A673 (cell line): ENCODE data around the gene MYORG. TPM values are rescaled to one million over a fixed set of nuclear protein-coding genes. Genes with fewer than 3 reads are reported as not detected.

Experiments used
- BruUV-seq: library from RNA; stranded (reverse); fragments of 400-500 nt; replicated peaks from 2 replicates; lab custom pipeline; 2021; lab: Mats Ljungman, UMichigan
- CTCF ChIA-PET: fragments of 300-600 bp; sonication (Branson Sonifier 250); formaldehyde crosslinking; loops from one replicate; lab custom pipeline; 2022; ENCODE audit warnings: antibody characterized with exemption; lab: Charles Lee
- POLR2A ChIA-PET: fragments of 300-600 bp; sonication (Branson Sonifier 250); formaldehyde crosslinking; loops from one replicate; lab custom pipeline; 2022; ENCODE audit warnings: antibody characterized with exemption; ENCODE audit not compliant: low non-redundant PET; lab: Charles Lee
- DNase-seq: peaks from one replicate; pipeline ENCODE4 v3.0.0-alpha.2; 2015; ENCODE audit warnings: low spot score
- H3K27ac ChIP-seq: fragments of 200-600 bp; sonication (generic); 2 replicates; pipeline ENCODE4 v1.5.1; 2016; ENCODE audit warnings: mixed run types, low read depth, mild to moderate bottlenecking, mixed read lengths, antibody characterized with exemption, low read length; ENCODE audit not compliant: poor library complexity, severe bottlenecking
- H3K27me3 ChIP-seq: fragments of 200-600 bp; sonication (generic); replicated peaks from 2 replicates; pipeline ENCODE4 v1.6.1; 2017; ENCODE audit warnings: mixed run types, low read depth, mild to moderate bottlenecking, mixed read lengths, antibody characterized with exemption, low read length; ENCODE audit not compliant: insufficient read depth, poor library complexity
- H3K36me3 ChIP-seq: fragments of 200-600 bp; sonication (generic); 2 replicates; pipeline ENCODE4 v1.6.1; 2016; ENCODE audit warnings: mixed run types, mild to moderate bottlenecking, mixed read lengths, antibody characterized with exemption, low read length; ENCODE audit not compliant: insufficient read depth, poor library complexity, severe bottlenecking
- H3K4me1 ChIP-seq: fragments of 200-600 bp; sonication (generic); 2 replicates; pipeline ENCODE4 v1.6.1; 2017; ENCODE audit warnings: mixed run types, mild to moderate bottlenecking, mixed read lengths, antibody characterized with exemption, low read length; ENCODE audit not compliant: insufficient read depth, poor library complexity, severe bottlenecking
- H3K4me3 ChIP-seq: fragments of 200-600 bp; sonication (generic); 2 replicates; pipeline ENCODE4 v1.5.1; 2016; ENCODE audit warnings: low read depth, mixed run types, mild to moderate bottlenecking, mixed read lengths, low read length; ENCODE audit not compliant: poor library complexity, severe bottlenecking
- H3K9me3 ChIP-seq: fragments of 200-600 bp; sonication (generic); 2 replicates; pipeline ENCODE4 v1.6.1; 2016; ENCODE audit warnings: mixed run types, low read depth, mild to moderate bottlenecking, mixed read lengths, antibody characterized with exemption, low read length; ENCODE audit not compliant: poor library complexity, severe bottlenecking
- CTCF ChIP-seq: fragments of 300-800, 200-600 bp; sonication (generic); conservative IDR thresholded peaks from 2 replicates; pipeline ENCODE4 v1.5.1; 2017; ENCODE audit warnings: low read depth, mild to moderate bottlenecking, antibody characterized with exemption, low read length, moderate library complexity, mixed read lengths
- EZH2 ChIP-seq: fragments of 200-600 bp; sonication (generic); IDR thresholded peaks from 2 replicates; pipeline ENCODE4 v1.6.1; 2017; ENCODE audit warnings: borderline replicate concordance, low read depth, mild to moderate bottlenecking, mixed read lengths, antibody characterized with exemption, low read length; ENCODE audit not compliant: poor library complexity, severe bottlenecking
- intact Hi-C: fragments of 100-400 bp; cut with micrococcal nuclease; formaldehyde crosslinking; loops from one replicate; pipeline ENCODE4 v1.10.0; 2022; ENCODE audit not compliant: unreplicated experiment
- total RNA-seq: library from RNA; stranded (reverse); gene quantifications from 2 replicates; pipeline ENCODE4 v1.2.3, GENCODE V29; 2021

The MYORG gene
- total RNA-seq, 1 experiment from 2014 or later, result 7.8 TPM

- no peak overlapping the region for H3K4me3 ChIP-seq
- no peaks in the 10 kb centered on the region for H3K27me3 ChIP-seq
- H3K27ac ChIP-seq, result no peak overlapping the region
- H3K4me1 ChIP-seq, result peaks cover 3% of the 10 kb centered on the region
- intact Hi-C loops, result no loop called here
- H3K36me3 ChIP-seq, result no peaks in the 10 kb centered on the region
- no TSS peak for BruUV-seq
- H3K9me3 ChIP-seq, result no peaks in the 10 kb centered on the region
- ChIA-PET CTCF (no interaction called here), POLR2A (interaction anchor here (0.6 kb wide), 2 partner anchors 237 to 944 kb away, joined by 5 to 6 read pairs; no protein-coding TSS in a partner anchor)
- DNase-seq, result no peak
- TF ChIP-seq EZH2, result no peak
- no peak for TF ChIP-seq CTCF
Observed at GRCh38 chr9:34318163-34318790, 58.4 kb downstream of the MYORG start.

- ChIA-PET CTCF (no interaction called here), POLR2A (no interaction called here)
- no peaks in the 10 kb centered on the region for H3K9me3 ChIP-seq
- peaks cover 1% of the 10 kb centered on the region for H3K4me1 ChIP-seq
- no peak overlapping the region for H3K4me3 ChIP-seq
- no peak for DNase-seq
- intact Hi-C loops, result no loop called here
- no TSS peak for BruUV-seq
- TF ChIP-seq CTCF (no peak), EZH2 (no peak)
- H3K27ac ChIP-seq, result no peak overlapping the region
- H3K36me3 ChIP-seq, result no peaks in the 10 kb centered on the region
- no peaks in the 10 kb centered on the region for H3K27me3 ChIP-seq
Observed at GRCh38 chr9:34317436-34317835, 59.3 kb downstream of the MYORG start.

Other genes with a start within 250 kb of the MYORG start
- 35.9 and 36.0 TPM in 2 replicates for gene UBAP1, start 197.9 kb downstream of the MYORG start, total RNA-seq
- 10.6 and 11.6 TPM in 2 replicates for gene KIF24, start 47.6 kb downstream of the MYORG start, total RNA-seq
- 19.1 and 25.3 TPM in 2 replicates for gene NUDT2, start 47.3 kb downstream of the MYORG start, total RNA-seq
- gene FAM219A, start 81.7 kb upstream of the MYORG start, total RNA-seq, result 62.1 and 63.3 TPM in 2 replicates
- 1.4 TPM in 1 of 2 replicates, not detected in the other for gene DNAI1, start 81.9 kb upstream of the MYORG start, total RNA-seq
- 1.2 and 2.8 TPM in 2 replicates for gene ENHO, start 146.1 kb upstream of the MYORG start, total RNA-seq
- gene CNTFR, start 212.8 kb upstream of the MYORG start, total RNA-seq, result 3.7 and 4.5 TPM in 2 replicates
- 19.7 and 31.6 TPM in 2 replicates for gene RPP25L, start 235.2 kb upstream of the MYORG start, total RNA-seq
- gene DCTN3, start 243.6 kb upstream of the MYORG start, total RNA-seq, result 79.3 and 89.4 TPM in 2 replicates